ENCODE results near the gene ITK. TPM values are rescaled to one million over a fixed set of nuclear protein-coding genes. Genes with fewer than 3 reads are reported as not detected.

Gene ITK
- total RNA-seq, 1 donor from 2014 or later: not detected

DNA sequence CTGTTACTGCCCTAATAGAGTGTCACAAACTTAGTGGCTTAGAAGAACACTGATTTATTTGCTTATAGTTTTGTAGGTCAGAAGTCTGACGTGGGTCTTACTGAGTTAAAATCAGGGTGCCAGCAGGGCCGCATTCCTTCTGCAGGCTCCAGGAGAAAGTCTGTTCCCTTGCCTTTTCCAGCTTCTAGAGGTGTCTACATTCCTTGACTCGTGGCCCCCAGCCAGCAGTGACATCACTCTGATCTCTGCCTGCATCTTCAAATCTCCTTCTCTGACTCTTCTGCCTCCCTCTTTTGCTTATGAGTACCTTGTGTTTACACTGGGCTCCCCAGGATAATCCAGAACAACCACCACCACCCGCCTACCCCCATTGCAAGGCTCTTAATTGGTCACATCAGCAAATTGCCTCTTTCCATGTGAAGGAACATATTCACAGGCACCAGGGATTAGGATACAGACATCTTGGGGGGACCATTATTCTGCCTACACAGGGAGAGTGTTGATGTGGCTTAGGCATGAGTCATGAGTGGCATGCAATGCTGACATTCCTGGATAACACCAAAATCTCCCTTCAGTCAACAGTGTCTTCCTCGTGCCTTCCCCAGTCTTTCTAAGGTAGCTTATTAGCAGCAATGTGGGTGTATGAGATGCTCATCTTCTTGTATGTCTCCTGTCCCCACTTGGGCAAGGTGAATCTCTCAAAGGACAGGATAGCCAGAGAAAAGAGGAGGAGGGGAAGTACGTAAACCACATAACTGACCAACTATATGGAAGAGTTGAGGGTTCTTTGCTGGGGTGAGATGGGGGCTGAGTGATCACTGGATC, 109.7 kb downstream of the ITK start:
- Histone ChIP-seq H3K4me1 (no peaks in the 10 kb centered on the region), H3K4me2 (no peak overlapping the region), H3F3A (ENCODE audit: low read depth) (no peaks in the 10 kb centered on the region), H3K36me3 (no peaks in the 10 kb centered on the region), H3K27ac (no peak overlapping the region), H3K9ac (no peak overlapping the region), H3K27me3 (no peaks in the 10 kb centered on the region), H3K79me2 (ENCODE audit: low read depth) (no peaks in the 10 kb centered on the region), H3K4me3 (no peak overlapping the region), H3K9me3 (ENCODE audit: low read depth) (no peaks in the 10 kb centered on the region), H2AFZ (replicated peaks) (no peak overlapping the region), H4K20me1 (ENCODE audit: low read depth) (no peaks in the 10 kb centered on the region)
- Mint-ChIP-seq H3K27ac (no peak overlapping the region), H3K27me3 (ENCODE audit: insufficient read depth, low read depth) (peaks cover 4% of the 10 kb centered on the region), H3K9me3 (no peaks in the 10 kb centered on the region), H3K4me1 (peaks cover 5% of the 10 kb centered on the region), H3K36me3 (peaks cover 21% of the 10 kb centered on the region), H3K4me3 (no peak overlapping the region)
- no peak for DNase-seq (ENCODE audit: low spot score)
- no peak for TF ChIP-seq EZH2 (IDR thresholded peaks at IDR 0.05)
- TF ChIP-seq, protein P1, sequence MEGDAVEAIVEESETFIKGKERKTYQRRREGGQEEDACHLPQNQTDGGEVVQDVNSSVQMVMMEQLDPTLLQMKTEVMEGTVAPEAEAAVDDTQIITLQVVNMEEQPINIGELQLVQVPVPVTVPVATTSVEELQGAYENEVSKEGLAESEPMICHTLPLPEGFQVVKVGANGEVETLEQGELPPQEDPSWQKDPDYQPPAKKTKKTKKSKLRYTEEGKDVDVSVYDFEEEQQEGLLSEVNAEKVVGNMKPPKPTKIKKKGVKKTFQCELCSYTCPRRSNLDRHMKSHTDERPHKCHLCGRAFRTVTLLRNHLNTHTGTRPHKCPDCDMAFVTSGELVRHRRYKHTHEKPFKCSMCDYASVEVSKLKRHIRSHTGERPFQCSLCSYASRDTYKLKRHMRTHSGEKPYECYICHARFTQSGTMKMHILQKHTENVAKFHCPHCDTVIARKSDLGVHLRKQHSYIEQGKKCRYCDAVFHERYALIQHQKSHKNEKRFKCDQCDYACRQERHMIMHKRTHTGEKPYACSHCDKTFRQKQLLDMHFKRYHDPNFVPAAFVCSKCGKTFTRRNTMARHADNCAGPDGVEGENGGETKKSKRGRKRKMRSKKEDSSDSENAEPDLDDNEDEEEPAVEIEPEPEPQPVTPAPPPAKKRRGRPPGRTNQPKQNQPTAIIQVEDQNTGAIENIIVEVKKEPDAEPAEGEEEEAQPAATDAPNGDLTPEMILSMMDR (IDR thresholded peaks at IDR 0.05): no peak
- TF ChIP-seq EZH2phosphoT487 (IDR thresholded peaks at IDR 0.05): no peak

GRCh38 chr5:157290981-157291711, 110.5 kb downstream of the ITK start:
- H3K4me1 ChIP-seq: no peaks in the 10 kb centered on the region
- no peak overlapping the region for H3K4me3 ChIP-seq
- no peaks in the 10 kb centered on the region for H3F3A ChIP-seq (ENCODE audit: low read depth)
- TF ChIP-seq EZH2 (IDR thresholded peaks at IDR 0.05) (no peak), EZH2phosphoT487 (IDR thresholded peaks at IDR 0.05) (no peak)
- no peak for DNase-seq (ENCODE audit: low spot score)
- no peaks in the 10 kb centered on the region for H3K9me3 ChIP-seq (ENCODE audit: low read depth)
- H3K27ac ChIP-seq: no peak overlapping the region
- no peaks in the 10 kb centered on the region for H3K36me3 ChIP-seq
- Mint-ChIP-seq H3K9me3 (no peaks in the 10 kb centered on the region), H3K4me3 (no peak overlapping the region), H3K36me3 (peaks cover 23% of the 10 kb centered on the region), H3K4me1 (peaks cover 2% of the 10 kb centered on the region), H3K27ac (no peak overlapping the region), H3K27me3 (ENCODE audit: insufficient read depth, low read depth) (peaks cover 4% of the 10 kb centered on the region)
- no peak overlapping the region for H3K9ac ChIP-seq
- no peaks in the 10 kb centered on the region for H3K79me2 ChIP-seq (ENCODE audit: low read depth)
- no peak overlapping the region for H3K4me2 ChIP-seq
- H4K20me1 ChIP-seq (ENCODE audit: low read depth): no peaks in the 10 kb centered on the region
- no peak overlapping the region for H2AFZ ChIP-seq (replicated peaks)
- no peaks in the 10 kb centered on the region for H3K27me3 ChIP-seq

GRCh38 chr5:157292599-157292998, 112.0 kb downstream of the ITK start:
- H3K9ac ChIP-seq: no peak overlapping the region
- DNase-seq (ENCODE audit: low spot score): no peak
- H2AFZ ChIP-seq (replicated peaks): no peak overlapping the region
- no peaks in the 10 kb centered on the region for H3K9me3 ChIP-seq (ENCODE audit: low read depth)
- H3K4me3 ChIP-seq: no peak overlapping the region
- peaks cover 4% of the 10 kb centered on the region for H3K27me3 Mint-ChIP-seq (ENCODE audit: insufficient read depth, low read depth)
- H3F3A ChIP-seq (ENCODE audit: low read depth): no peaks in the 10 kb centered on the region
- no peaks in the 10 kb centered on the region for H3K27me3 ChIP-seq
- no peaks in the 10 kb centered on the region for H3K79me2 ChIP-seq (ENCODE audit: low read depth)
- no peak overlapping the region for H3K27ac Mint-ChIP-seq
- H3K4me3 Mint-ChIP-seq: no peak overlapping the region
- H3K4me1 ChIP-seq: no peaks in the 10 kb centered on the region
- TF ChIP-seq, protein P1 (IDR thresholded peaks at IDR 0.05): no peak
- no peak for TF ChIP-seq EZH2phosphoT487 (IDR thresholded peaks at IDR 0.05)
- TF ChIP-seq EZH2 (IDR thresholded peaks at IDR 0.05): no peak
- H3K36me3 ChIP-seq: no peaks in the 10 kb centered on the region
- H3K36me3 Mint-ChIP-seq: peaks cover 25% of the 10 kb centered on the region
- H3K4me2 ChIP-seq: no peak overlapping the region
- no peaks in the 10 kb centered on the region for H3K9me3 Mint-ChIP-seq
- no peaks in the 10 kb centered on the region for H4K20me1 ChIP-seq (ENCODE audit: low read depth)
- no peaks in the 10 kb centered on the region for H3K4me1 Mint-ChIP-seq
- no peak overlapping the region for H3K27ac ChIP-seq
